Measurements from ENCODE around the gene ZNF91. TPM values are rescaled to one million over a fixed set of nuclear protein-coding genes. Genes with fewer than 3 reads are reported as not detected.
"Not testable (repeated sequence)": the region's sequence is repeated elsewhere in the genome, so short reads cannot be mapped to it uniquely, and the experiment has no call there.

The ZNF91 gene
- total RNA-seq, 3 donors from 2014 or later, result 16.9 to 26.5 (median 25.1) TPM

GRCh38 chr19:23406721-23407120 is 11.4 kb upstream of the ZNF91 start:
- no peaks in the 10 kb centered on the region for H3K27me3 Mint-ChIP-seq (ENCODE audit: low read depth)
- no peak overlapping the region for H3K4me3 Mint-ChIP-seq
- no peak for ATAC-seq
- H3K36me3 Mint-ChIP-seq (ENCODE audit: insufficient read depth), result no peaks in the 10 kb centered on the region
- no peak for DNase-seq
- no peaks in the 10 kb centered on the region for H3K9me3 Mint-ChIP-seq
- H3K4me1 Mint-ChIP-seq (ENCODE audit: low read depth), result no peaks in the 10 kb centered on the region

- Mint-ChIP-seq H3K4me1 (ENCODE audit: low read depth) (no peaks in the 10 kb centered on the region), H3K27me3 (ENCODE audit: low read depth) (no peaks in the 10 kb centered on the region), H3K36me3 (ENCODE audit: insufficient read depth) (no peaks in the 10 kb centered on the region), H3K4me3 (no peak overlapping the region), H3K9me3 (no peaks in the 10 kb centered on the region)
- no peak for DNase-seq
- ATAC-seq, result no peak
Measured at GRCh38 chr19:23406091-23406490, 10.8 kb upstream of the ZNF91 start.

GRCh38 chr19:23404676-23405075 is 9.4 kb upstream of the ZNF91 start:
- no peak for DNase-seq
- Mint-ChIP-seq H3K36me3 (ENCODE audit: insufficient read depth) (no peaks in the 10 kb centered on the region), H3K4me1 (ENCODE audit: low read depth) (no peaks in the 10 kb centered on the region), H3K9me3 (no peaks in the 10 kb centered on the region), H3K4me3 (no peak overlapping the region), H3K27me3 (ENCODE audit: low read depth) (no peaks in the 10 kb centered on the region)
- no peak for ATAC-seq

- ATAC-seq (no peak), DNase-seq (no peak)
- H3K4me1 Mint-ChIP-seq (ENCODE audit: low read depth), result no peaks in the 10 kb centered on the region
- H3K9me3 Mint-ChIP-seq, result no peaks in the 10 kb centered on the region
- H3K36me3 Mint-ChIP-seq (ENCODE audit: insufficient read depth), result no peaks in the 10 kb centered on the region
- no peak overlapping the region for H3K4me3 Mint-ChIP-seq
- no peaks in the 10 kb centered on the region for H3K27me3 Mint-ChIP-seq (ENCODE audit: low read depth)
Measured at GRCh38 chr19:23403581-23404324, 8.5 kb upstream of the ZNF91 start.

- Mint-ChIP-seq H3K4me1 (ENCODE audit: low read depth) (no peaks in the 10 kb centered on the region), H3K36me3 (ENCODE audit: insufficient read depth) (no peaks in the 10 kb centered on the region), H3K4me3 (no peak overlapping the region), H3K9me3 (no peaks in the 10 kb centered on the region), H3K27me3 (ENCODE audit: low read depth) (no peaks in the 10 kb centered on the region)
- DNase-seq (no peak), ATAC-seq (no peak)
Measured at GRCh38 chr19:23403052-23403451, 7.8 kb upstream of the ZNF91 start.

- no peaks in the 10 kb centered on the region for H3K4me1 Mint-ChIP-seq (ENCODE audit: low read depth)
- no peaks in the 10 kb centered on the region for H3K36me3 Mint-ChIP-seq (ENCODE audit: insufficient read depth)
- peak in 1 of 2 donors; percentile 68 for ATAC-seq
- H3K4me3 Mint-ChIP-seq, result no peak overlapping the region
- H3K27me3 Mint-ChIP-seq (ENCODE audit: low read depth), result no peaks in the 10 kb centered on the region
- DNase-seq, result no peak
- H3K9me3 Mint-ChIP-seq, result no peaks in the 10 kb centered on the region
Measured at GRCh38 chr19:23402388-23402787, 7.1 kb upstream of the ZNF91 start.

GRCh38 chr19:23401086-23401610 is 5.9 kb upstream of the ZNF91 start:
- ATAC-seq (no peak), DNase-seq (no peak)
- Mint-ChIP-seq H3K4me3 (no peak overlapping the region), H3K9me3 (no peaks in the 10 kb centered on the region), H3K36me3 (ENCODE audit: insufficient read depth) (no peaks in the 10 kb centered on the region), H3K4me1 (ENCODE audit: low read depth) (no peaks in the 10 kb centered on the region), H3K27me3 (ENCODE audit: low read depth) (no peaks in the 10 kb centered on the region)

GRCh38 chr19:23399443-23399842 is 4.2 kb upstream of the ZNF91 start:
- no peaks in the 10 kb centered on the region for H3K36me3 Mint-ChIP-seq (ENCODE audit: insufficient read depth)
- ATAC-seq (no peak), DNase-seq (no peak)
- H3K9me3 Mint-ChIP-seq, result no peaks in the 10 kb centered on the region
- H3K4me1 Mint-ChIP-seq (ENCODE audit: low read depth), result peaks cover under 1% of the 10 kb centered on the region
- H3K4me3 Mint-ChIP-seq, result no peak overlapping the region
- H3K27me3 Mint-ChIP-seq (ENCODE audit: low read depth), result no peaks in the 10 kb centered on the region

- ATAC-seq; H3K9me3 Mint-ChIP-seq; H3K27me3 Mint-ChIP-seq (ENCODE audit: low read depth); DNase-seq; H3K4me3 Mint-ChIP-seq: not testable (repeated sequence)
- peaks cover 31% of the 10 kb centered on the region for H3K4me1 Mint-ChIP-seq (ENCODE audit: low read depth)
- peaks cover 21% of the 10 kb centered on the region for H3K36me3 Mint-ChIP-seq (ENCODE audit: insufficient read depth)
Measured at GRCh38 chr19:23395722-23396117, 449 bp upstream of the ZNF91 start.

- Mint-ChIP-seq H3K4me1 (ENCODE audit: low read depth) (peaks cover 38% of the 10 kb centered on the region), H3K36me3 (ENCODE audit: insufficient read depth) (peaks cover 29% of the 10 kb centered on the region), H3K4me3 (peak overlapping the region; percentile 98), H3K27me3 (ENCODE audit: low read depth) (no peaks in the 10 kb centered on the region), H3K9me3 (no peaks in the 10 kb centered on the region)
- DNase-seq (no peak), ATAC-seq (no peak)
Measured at GRCh38 chr19:23394511-23394910, 760 bp downstream of the ZNF91 start.

- ATAC-seq, result no peak
- Mint-ChIP-seq H3K36me3 (ENCODE audit: insufficient read depth) (peaks cover 41% of the 10 kb centered on the region), H3K9me3 (no peaks in the 10 kb centered on the region), H3K4me1 (ENCODE audit: low read depth) (peaks cover 45% of the 10 kb centered on the region), H3K4me3 (peak overlapping the region; percentile 98), H3K27me3 (ENCODE audit: low read depth) (no peaks in the 10 kb centered on the region)
- no peak for DNase-seq
Measured at GRCh38 chr19:23393121-23393520, 2.1 kb downstream of the ZNF91 start.

- Mint-ChIP-seq H3K27me3 (ENCODE audit: low read depth) (no peaks in the 10 kb centered on the region), H3K4me1 (ENCODE audit: low read depth) (peaks cover 55% of the 10 kb centered on the region), H3K36me3 (ENCODE audit: insufficient read depth) (peaks cover 55% of the 10 kb centered on the region), H3K4me3 (no peak overlapping the region), H3K9me3 (peaks cover 9% of the 10 kb centered on the region)
- ATAC-seq (no peak), DNase-seq (no peak)
Measured at GRCh38 chr19:23391236-23391635, 4.0 kb downstream of the ZNF91 start.

GRCh38 chr19:23385404-23385803 is 9.9 kb downstream of the ZNF91 start:
- no peaks in the 10 kb centered on the region for H3K27me3 Mint-ChIP-seq (ENCODE audit: low read depth)

GRCh38 chr19:23384858-23385257 is 10.4 kb downstream of the ZNF91 start:
- peaks cover 31% of the 10 kb centered on the region for H3K9me3 Mint-ChIP-seq
- no peak for DNase-seq
- H3K4me1 Mint-ChIP-seq (ENCODE audit: low read depth), result peaks cover 29% of the 10 kb centered on the region
- no peaks in the 10 kb centered on the region for H3K27me3 Mint-ChIP-seq (ENCODE audit: low read depth)
- H3K36me3 Mint-ChIP-seq (ENCODE audit: insufficient read depth), result peaks cover 74% of the 10 kb centered on the region
- no peak overlapping the region for H3K4me3 Mint-ChIP-seq
- no peak for ATAC-seq

More at GRCh38 chr19:23385404-23385803, 9.9 kb downstream of the ZNF91 start:
- H3K4me3 Mint-ChIP-seq, result no peak overlapping the region
- peaks cover 76% of the 10 kb centered on the region for H3K36me3 Mint-ChIP-seq (ENCODE audit: insufficient read depth)
- H3K9me3 Mint-ChIP-seq, result peaks cover 31% of the 10 kb centered on the region
- no peak for DNase-seq
- no peak for ATAC-seq
- peaks cover 33% of the 10 kb centered on the region for H3K4me1 Mint-ChIP-seq (ENCODE audit: low read depth)

- Mint-ChIP-seq H3K36me3 (ENCODE audit: insufficient read depth) (peaks cover 74% of the 10 kb centered on the region), H3K27me3 (ENCODE audit: low read depth) (no peaks in the 10 kb centered on the region), H3K9me3 (peaks cover 33% of the 10 kb centered on the region), H3K4me3 (no peak overlapping the region), H3K4me1 (ENCODE audit: low read depth) (peaks cover 29% of the 10 kb centered on the region)
- ATAC-seq (no peak), DNase-seq (no peak)
Measured at GRCh38 chr19:23384166-23384565, 11.1 kb downstream of the ZNF91 start.

Data from activated T-cell treated with anti-CD3 and anti-CD28 coated beads, Interleukin-2, amount 50 U/mL, for 4 hours (primary cell).